ENCODE data around the gene CMYA5. TPM values are rescaled to one million over a fixed set of nuclear protein-coding genes. Genes with fewer than 3 reads are reported as not detected.

Gene CMYA5
- total and polyA plus RNA-seq, 2 donors (not counting 3 experiments of a cell fraction or from before 2014, with no cell fraction given): 0.04 to 0.20 TPM

DNA sequence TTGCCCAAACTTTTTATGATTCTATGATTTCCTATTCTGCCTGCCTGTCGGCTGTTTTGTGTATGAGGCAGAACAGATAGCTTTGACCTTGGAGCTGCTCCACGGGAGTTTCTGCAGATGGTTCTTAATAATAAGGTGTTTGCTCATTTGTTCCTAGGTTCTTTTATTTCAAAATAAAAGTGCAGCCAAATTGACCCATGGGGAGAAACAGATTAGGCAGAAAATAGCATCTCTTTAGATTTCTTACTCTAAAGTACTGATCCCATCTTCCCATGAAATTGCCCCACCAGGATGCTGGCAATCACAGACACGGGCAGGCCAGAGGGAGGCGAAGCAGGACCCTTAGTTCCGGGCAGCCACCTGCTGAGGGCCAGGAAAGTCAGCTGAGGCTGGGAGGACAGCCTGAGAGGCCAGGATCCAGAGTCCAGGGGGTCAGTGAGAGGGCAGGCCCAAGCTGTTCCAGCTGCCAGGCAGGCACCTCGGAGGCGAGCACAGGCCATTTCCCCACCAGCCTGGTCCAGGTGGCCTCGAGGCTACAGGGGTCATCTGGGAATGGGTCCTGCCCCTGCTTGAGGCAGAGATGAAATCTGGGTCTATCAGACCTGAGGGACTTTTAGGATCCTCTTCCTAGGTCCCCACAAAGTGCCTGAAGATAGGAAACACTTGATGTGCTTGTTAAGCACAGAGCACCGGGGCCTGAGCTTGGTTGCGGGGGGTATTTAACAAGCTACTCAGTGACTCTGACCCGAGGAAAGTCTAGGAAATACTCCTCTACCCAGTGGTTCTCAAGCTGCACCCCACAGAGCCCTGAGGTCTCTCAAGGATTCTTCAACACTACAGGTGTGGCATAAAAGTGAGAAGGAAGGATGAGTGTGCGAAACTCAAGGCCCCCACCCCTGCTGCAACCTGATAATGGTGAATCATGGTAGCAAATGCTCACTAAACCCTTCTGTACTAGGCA is 145.4 kb downstream of the CMYA5 start:
- H3K9me1 ChIP-seq (replicated peaks; ENCODE audit: control insufficient read depth, extremely low read depth, insufficient read depth, low read length): no peaks in the 10 kb centered on the region
- TF ChIP-seq, protein P1, sequence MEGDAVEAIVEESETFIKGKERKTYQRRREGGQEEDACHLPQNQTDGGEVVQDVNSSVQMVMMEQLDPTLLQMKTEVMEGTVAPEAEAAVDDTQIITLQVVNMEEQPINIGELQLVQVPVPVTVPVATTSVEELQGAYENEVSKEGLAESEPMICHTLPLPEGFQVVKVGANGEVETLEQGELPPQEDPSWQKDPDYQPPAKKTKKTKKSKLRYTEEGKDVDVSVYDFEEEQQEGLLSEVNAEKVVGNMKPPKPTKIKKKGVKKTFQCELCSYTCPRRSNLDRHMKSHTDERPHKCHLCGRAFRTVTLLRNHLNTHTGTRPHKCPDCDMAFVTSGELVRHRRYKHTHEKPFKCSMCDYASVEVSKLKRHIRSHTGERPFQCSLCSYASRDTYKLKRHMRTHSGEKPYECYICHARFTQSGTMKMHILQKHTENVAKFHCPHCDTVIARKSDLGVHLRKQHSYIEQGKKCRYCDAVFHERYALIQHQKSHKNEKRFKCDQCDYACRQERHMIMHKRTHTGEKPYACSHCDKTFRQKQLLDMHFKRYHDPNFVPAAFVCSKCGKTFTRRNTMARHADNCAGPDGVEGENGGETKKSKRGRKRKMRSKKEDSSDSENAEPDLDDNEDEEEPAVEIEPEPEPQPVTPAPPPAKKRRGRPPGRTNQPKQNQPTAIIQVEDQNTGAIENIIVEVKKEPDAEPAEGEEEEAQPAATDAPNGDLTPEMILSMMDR (IDR thresholded peaks at IDR 0.05; ENCODE audit: extremely low read depth in 1 of 2, insufficient read depth in 1 of 2, low read depth in 1 of 2, low read length in 2 of 2): no peak
- TF ChIP-seq FOS (IDR thresholded peaks at IDR 0.05; ENCODE audit: borderline replicate concordance, insufficient read depth, low read length) (no peak), MYC (IDR thresholded peaks at IDR 0.05; ENCODE audit: low read depth, low read length) (no peak), GATA2 (IDR thresholded peaks at IDR 0.05; ENCODE audit: insufficient read depth, insufficient read length, low read depth, low read length) (no peak), POLR2AphosphoS5 (IDR thresholded peaks at IDR 0.05; ENCODE audit: insufficient read depth, low read depth, low read length) (no peak), POLR2A (IDR thresholded peaks at IDR 0.05; ENCODE audit: low read depth, low read length) (no peak), EZH2 (IDR thresholded peaks at IDR 0.05; ENCODE audit: borderline replicate concordance, low read depth, low read length, severe bottlenecking) (no peak), JUN (IDR thresholded peaks at IDR 0.05; ENCODE audit: borderline replicate concordance, insufficient read depth, insufficient read length, low read depth) (no peak)
- TF ChIP-seq, protein P2, sequence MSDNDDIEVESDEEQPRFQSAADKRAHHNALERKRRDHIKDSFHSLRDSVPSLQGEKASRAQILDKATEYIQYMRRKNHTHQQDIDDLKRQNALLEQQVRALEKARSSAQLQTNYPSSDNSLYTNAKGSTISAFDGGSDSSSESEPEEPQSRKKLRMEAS (IDR thresholded peaks at IDR 0.05; ENCODE audit: insufficient read depth, insufficient read length): no peak
- intact Hi-C loops (cut with micrococcal nuclease): no loop called here

More for the DNA sequence above, 145.4 kb downstream of the CMYA5 start:
- Histone ChIP-seq H2AFZ (ENCODE audit: low read depth, low read length) (no peak overlapping the region), H3K9ac (replicated peaks; ENCODE audit: extremely low read depth, insufficient read depth, low read length) (no peak overlapping the region), H3K36me3 (ENCODE audit: control insufficient read depth in 2 of 2, extremely low read depth in 1 of 2, insufficient read depth in 2 of 2, low read length in 2 of 2) (no peaks in the 10 kb centered on the region), H3K79me2 (ENCODE audit: control insufficient read depth, insufficient read depth, low read length) (no peaks in the 10 kb centered on the region), H3K4me1 (ENCODE audit: control insufficient read depth, extremely low read depth, insufficient read depth, low read length) (no peaks in the 10 kb centered on the region), H3K9me3 (replicated peaks; ENCODE audit: control insufficient read depth, insufficient read depth, low read length) (no peaks in the 10 kb centered on the region), H4K20me1 (replicated peaks; ENCODE audit: control insufficient read depth, extremely low read depth, insufficient read depth, low read length) (no peaks in the 10 kb centered on the region), H3K4me3 (replicated peaks in 1 of 3; ENCODE audit: insufficient read depth in 1 of 3, low read depth in 1 of 3, low read length in 3 of 3) (no peak overlapping the region), H3K4me2 (ENCODE audit: insufficient read depth, low read length) (no peak overlapping the region), H3K27me3 (ENCODE audit: control insufficient read depth in 2 of 2, insufficient read depth in 2 of 2, low read length in 2 of 2) (no peaks in the 10 kb centered on the region), H3K27ac (ENCODE audit: insufficient read depth, low read depth, low read length) (no peak overlapping the region)
- CTCF ChIA-PET: no interaction called here
- DNase-seq (ENCODE audit: low read depth, low spot score) (no peak), FAIRE-seq (no peak)
- dilution Hi-C loops (cut with MboI; ENCODE audit: extremely low pct_ligation_motif_present, low sequenced_read_pairs): no loop called here
- BruUV-seq (replicated peaks): no TSS peak
- POLR2A ChIA-PET: no interaction called here

Data from endothelial cell of umbilical vein (primary cell).